HK-2 (cell line): Measurements from ENCODE around the gene ST6GALNAC6.

Experiments used
- DNase-seq: peaks from one replicate; pipeline ENCODE4 v3.0.0-alpha.2; 2018; ENCODE audit not compliant: unreplicated experiment

Gene ST6GALNAC6

GRCh38 chr9:127899128-127899943 is at the start of gene ST6GALNAC6:
TSS of gene ST6GALNAC6 (minus strand) at chr9:127899603. CDS start at chr9:127897981, 1,622 bp downstream.
- DNase-seq, result peak; percentile 67

GRCh38 chr9:127947841-127948710 is 48.7 kb upstream of the ST6GALNAC6 start:
- DNase-seq, result no peak

GRCh38 chr9:127946728-127947127 is 47.3 kb upstream of the ST6GALNAC6 start:
- DNase-seq, result no peak

GRCh38 chr9:127945942-127946341 is 46.5 kb upstream of the ST6GALNAC6 start:
- no peak for DNase-seq

- no peak for DNase-seq
Observed at GRCh38 chr9:127945338-127945737, 45.9 kb upstream of the ST6GALNAC6 start.

- no peak for DNase-seq
Observed at GRCh38 chr9:127944586-127945218, 45.3 kb upstream of the ST6GALNAC6 start.

- DNase-seq, result peak; percentile 58
Observed at GRCh38 chr9:127943731-127944144, 44.3 kb upstream of the ST6GALNAC6 start.

- no peak for DNase-seq
Observed at GRCh38 chr9:127943011-127943662, 43.7 kb upstream of the ST6GALNAC6 start.

GRCh38 chr9:127942216-127943010 is 43.0 kb upstream of the ST6GALNAC6 start:
- DNase-seq, result peak; percentile 59

- no peak for DNase-seq
Observed at GRCh38 chr9:127941961-127942215, 42.5 kb upstream of the ST6GALNAC6 start.

GRCh38 chr9:127941062-127941960 is 41.9 kb upstream of the ST6GALNAC6 start:
- no peak for DNase-seq

GRCh38 chr9:127940593-127940992 is 41.2 kb upstream of the ST6GALNAC6 start:
- DNase-seq, result no peak

- no peak for DNase-seq
Observed at GRCh38 chr9:127938298-127938690, 38.9 kb upstream of the ST6GALNAC6 start.

GRCh38 chr9:127937388-127938297 is 38.2 kb upstream of the ST6GALNAC6 start, which contains the start of gene DPM2:
TSS of gene DPM2 (minus strand) at chr9:127937854. CDS start at chr9:127937820, 34 bp downstream.
- DNase-seq, result peak; percentile 78

GRCh38 chr9:127937056-127937387 is 37.6 kb upstream of the ST6GALNAC6 start:
- no peak for DNase-seq

GRCh38 chr9:127936347-127936852 is 37.0 kb upstream of the ST6GALNAC6 start:
- DNase-seq, result no peak

GRCh38 chr9:127935765-127936221 is 36.4 kb upstream of the ST6GALNAC6 start:
- no peak for DNase-seq

GRCh38 chr9:127934986-127935385 is 35.6 kb upstream of the ST6GALNAC6 start:
- DNase-seq, result no peak

GRCh38 chr9:127934248-127934647 is 34.8 kb upstream of the ST6GALNAC6 start:
- DNase-seq, result no peak
